ENCODE results near the gene CFD.
"Not testable (repeated sequence)": the region's sequence is repeated elsewhere in the genome, so short reads cannot be mapped to it uniquely, and the experiment has no call there.

Gene CFD

DNA sequence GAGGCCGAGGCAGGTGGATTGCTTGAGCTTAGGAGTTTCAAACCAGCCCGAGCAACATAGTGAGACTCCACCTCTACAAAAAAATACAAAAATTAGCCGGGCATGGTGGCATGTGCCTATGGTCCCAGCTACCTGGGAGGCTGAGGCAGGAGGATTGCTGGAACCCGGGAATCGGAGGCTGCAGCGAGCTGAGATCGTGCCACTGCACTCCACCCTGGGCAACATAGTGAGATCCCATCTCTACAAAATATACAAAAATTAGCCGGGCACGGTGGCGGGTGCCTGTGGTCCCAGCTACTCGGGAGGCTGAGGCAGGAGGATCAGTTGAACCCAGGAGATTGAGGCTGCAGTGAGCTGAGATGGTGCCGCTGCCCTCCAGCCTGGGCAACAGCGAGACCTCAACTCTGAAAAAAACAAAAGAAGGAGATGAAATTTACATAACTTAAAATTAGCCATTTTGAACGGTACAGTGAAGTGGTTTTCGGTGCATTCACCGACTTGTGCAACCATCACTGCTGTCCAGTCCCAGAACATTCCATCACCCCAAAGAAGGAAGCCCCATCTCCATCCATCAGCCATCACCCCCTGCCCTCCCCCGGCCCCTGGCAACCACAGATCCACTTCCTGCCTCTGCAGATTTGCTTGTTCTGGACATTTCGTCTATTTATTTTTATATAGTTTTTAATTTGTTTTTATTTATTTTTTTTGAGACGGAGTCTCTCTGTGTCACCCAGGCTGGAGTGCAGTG is 33.4 kb upstream of the CFD start:
- DNase-seq, result no peak

- DNase-seq, result no peak
These were observed 32.2 kb upstream of the CFD start for GRCh38 chr19:827314-827709.

- no peak for DNase-seq
These were observed 31.6 kb upstream of the CFD start, which contains the start of gene AZU1 for GRCh38 chr19:827710-828321. Gene AZU1, plus strand, starts transcription at chr19:827837. Its CDS starts 10 bp downstream, at chr19:827847.

DNA sequence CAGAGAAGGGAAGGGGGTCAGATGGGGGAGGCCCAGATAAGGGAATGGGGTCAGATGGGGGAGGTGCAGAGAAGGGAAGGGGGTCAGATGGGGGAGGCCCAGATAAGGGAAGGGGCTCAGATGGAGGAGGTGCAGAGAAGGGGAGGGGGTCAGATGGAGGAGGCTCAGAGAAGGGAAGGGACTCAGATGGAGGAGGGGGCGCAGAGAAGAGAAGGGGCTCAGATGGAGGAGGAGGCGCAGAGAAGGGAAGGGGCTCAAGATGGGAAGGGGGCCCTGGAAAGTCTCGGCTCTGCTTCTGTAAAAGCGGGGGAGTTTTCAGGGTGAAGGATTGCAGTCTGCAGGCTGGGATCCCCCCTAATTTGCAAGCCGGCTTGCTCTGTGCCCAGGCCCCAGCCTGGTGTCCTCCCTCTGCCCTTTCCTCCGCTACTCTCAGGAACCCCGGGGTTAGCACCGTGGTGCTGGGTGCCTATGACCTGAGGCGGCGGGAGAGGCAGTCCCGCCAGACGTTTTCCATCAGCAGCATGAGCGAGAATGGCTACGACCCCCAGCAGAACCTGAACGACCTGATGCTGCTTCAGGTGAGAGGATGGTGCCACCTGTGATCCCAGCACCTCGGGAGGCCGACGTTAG is 30.2 kb upstream of the CFD start:
- DNase-seq, result no peak

DNA sequence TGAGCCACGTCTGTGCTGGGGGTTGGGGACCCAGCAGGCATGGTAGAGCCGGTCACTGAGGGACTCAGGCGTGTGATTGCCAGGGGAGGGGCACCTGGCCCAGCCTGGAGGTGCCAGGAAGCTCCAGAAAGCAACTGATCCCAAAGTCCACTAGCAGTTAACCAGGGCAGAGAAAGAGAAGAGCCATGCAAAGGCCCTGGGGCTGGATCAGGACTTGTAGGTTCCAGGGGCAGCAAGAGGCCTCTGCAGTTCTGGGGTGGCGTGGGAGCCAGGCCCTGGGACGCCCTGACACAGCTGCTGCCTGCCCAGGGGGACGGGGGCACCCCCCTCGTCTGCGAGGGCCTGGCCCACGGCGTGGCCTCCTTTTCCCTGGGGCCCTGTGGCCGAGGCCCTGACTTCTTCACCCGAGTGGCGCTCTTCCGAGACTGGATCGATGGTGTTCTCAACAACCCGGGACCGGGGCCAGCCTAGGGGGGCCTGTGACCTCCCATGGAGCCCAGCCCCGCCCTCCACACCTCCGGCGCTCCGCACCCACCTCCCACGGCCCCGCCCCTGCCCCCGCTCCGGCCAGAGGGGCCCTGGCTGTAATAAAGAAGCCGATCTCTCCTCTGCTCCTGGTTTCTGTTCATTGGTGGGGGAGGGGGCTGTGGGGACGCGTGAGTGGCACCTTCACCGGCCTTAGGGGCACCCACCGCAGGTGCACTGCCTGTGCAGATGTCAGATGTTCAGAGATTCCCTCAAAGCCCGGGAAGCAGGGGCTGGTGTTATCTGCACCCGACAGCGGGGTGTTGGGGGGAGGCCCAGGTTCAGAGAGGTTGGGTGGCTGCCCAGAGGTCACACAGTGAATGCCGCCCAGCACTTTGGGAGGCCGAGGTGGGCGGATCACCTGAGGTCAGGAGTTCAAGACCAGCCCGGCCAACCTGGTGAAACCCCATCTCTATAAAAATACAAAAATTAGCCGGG is 27.8 kb upstream of the CFD start:
- no peak for DNase-seq

- DNase-seq, result no peak
These were observed 25.2 kb upstream of the CFD start for GRCh38 chr19:834216-834615.

DNA sequence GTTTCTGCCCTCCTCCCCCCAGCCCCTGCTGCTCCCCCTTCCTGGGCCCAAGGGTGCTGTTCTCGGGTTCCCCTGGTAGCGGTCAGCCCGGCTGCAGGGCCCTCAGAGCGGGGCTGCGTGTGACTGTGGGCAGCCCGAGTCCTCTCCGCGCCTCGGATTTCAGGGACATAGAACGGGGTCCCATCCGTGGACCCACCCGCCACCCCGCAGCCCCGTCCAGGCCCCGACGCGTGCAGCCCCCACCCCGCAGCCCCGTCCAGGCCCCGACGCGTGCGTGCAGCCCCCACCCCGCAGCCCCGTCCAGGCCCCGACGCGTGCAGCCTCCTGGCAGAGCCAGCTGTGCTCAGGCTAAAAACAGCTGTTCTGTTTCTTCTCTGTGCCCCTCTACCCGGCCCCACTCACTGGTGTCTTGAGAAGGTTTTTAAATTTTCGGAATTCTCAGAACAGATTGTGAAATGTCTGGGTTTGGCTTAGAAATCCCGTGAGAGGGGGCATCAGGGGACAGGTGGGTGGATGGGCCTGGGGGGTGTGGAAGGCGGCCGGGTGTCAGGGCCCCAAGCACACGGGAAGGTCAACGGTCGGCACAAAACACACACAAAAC is 24.2 kb upstream of the CFD start:
- DNase-seq, result no peak

DNA sequence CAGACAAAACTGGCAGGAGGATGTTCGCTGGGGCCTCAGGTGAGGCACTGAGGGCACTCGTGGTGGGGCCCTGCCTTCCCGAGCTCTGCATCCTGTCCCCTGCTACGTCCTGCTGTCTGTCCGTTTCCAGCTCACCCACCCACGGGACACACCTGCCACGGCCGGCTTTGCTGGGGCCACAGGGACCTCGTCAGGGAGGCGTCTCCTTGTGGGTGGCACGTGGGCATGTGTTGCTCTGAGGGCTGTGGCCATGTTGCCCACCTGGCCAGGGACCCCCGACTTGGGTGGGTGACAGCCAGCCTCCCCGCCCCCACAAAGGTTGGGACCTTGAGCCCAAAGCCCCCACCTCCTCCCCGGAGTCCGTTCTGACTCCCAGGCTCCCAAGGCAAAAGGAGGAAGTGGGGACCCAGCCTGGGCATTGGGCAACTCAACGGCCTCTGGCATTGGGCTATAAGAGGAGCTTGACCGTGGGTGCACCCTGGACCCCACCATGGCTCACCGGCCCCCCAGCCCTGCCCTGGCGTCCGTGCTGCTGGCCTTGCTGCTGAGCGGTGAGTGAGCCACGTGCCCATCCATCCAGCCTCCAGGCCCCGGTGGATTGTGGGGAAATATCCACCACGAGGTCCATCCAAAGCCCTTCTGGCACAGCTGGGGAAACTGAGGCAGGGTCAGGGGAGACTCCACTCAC is 18.8 kb upstream of the CFD start, which contains the start of gene PRTN3:
PRTN3 (plus strand) TSS at position 481 of the 688 bp plus-strand sequence; CDS start at position 491, 10 bp downstream.
- DNase-seq, result no peak

DNA sequence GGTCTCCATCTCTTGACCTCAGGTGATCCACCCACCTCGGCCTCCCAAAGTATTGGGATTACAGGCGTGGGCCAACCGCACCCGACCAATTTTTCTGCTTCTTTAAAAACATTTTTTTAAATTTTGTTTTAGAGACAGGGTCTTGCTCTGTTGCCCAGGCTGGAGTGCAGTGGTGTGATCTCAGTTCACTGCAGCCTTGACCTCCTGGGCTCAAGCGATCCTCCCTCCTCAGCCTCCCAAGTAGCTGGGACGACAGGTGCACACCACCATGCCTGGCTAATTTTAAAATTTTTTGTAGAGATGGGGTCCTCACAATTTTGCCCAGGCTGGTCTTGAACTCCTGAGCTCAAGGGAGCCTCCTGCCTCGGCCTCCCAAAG is 16.7 kb upstream of the CFD start:
- DNase-seq, result not testable (repeated sequence)

- DNase-seq, result no peak
These were observed 16.2 kb upstream of the CFD start for GRCh38 chr19:843180-843835.

DNA sequence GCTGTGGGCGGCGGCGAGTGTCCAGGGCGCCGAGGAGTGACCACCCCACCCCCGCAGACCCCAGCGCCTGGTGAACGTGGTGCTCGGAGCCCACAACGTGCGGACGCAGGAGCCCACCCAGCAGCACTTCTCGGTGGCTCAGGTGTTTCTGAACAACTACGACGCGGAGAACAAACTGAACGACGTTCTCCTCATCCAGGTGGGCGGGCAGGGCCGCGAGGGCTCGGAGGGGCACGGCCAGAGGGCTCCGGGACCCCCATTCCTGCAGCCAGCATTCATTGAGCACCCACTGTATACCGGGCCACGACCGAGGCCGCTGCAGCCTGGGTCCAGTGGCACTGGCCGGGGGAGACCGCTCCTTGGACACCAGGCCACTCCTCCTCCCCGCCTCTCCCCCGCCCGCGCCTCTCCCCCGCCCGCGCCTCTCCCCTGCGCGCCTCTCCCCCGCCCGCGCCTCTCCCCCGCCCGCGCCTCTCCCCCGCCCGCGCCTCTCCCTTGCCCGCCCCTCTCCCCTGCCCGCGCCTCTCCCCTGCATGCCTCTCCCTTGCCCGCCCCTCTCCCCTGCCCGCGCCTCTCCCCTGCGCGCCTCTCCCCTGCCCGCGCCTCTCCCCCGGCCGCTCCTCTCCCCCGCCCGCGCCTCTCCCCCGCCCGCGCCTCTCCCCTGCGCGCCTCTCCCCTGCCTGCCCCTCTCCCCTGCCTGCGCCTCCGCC is 15.5 kb upstream of the CFD start:
- no peak for DNase-seq

- DNase-seq, result no peak
These were observed 14.9 kb upstream of the CFD start for GRCh38 chr19:844546-844971.

DNA sequence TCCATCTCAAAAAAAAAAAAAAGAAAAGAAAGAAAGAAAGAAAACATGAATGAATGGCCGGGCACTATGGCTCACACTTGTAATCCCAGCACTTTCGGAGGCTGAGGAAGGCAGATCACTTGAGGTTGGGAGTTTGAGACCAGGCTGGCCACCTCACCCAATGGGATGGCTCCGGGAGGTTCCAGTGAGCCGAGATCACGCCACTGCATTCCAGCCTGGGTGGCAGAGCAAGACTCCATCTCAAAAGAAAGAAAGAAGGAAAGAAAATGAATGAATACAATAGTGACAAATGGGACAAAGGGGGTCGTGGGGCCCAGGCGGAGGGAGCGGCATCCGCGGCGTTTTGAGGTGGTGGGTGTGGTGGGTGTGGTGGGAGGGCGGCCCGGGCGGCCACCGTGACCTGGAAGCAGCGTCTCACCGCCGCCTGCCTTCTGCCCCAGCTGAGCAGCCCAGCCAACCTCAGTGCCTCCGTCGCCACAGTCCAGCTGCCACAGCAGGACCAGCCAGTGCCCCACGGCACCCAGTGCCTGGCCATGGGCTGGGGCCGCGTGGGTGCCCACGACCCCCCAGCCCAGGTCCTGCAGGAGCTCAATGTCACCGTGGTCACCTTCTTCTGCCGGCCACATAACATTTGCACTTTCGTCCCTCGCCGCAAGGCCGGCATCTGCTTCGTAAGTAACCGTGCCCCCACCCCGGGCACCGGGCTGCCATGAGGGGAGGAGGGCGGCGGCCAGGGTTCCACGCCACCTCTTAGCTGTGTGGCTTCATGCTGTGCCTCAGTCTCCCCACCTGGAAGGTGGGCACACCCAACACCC is 13.6 kb upstream of the CFD start:
- no peak for DNase-seq

GRCh38 chr19:848386-848921 is 11.0 kb upstream of the CFD start:
- DNase-seq, result no peak

GRCh38 chr19:849195-849594 is 10.3 kb upstream of the CFD start:
- not testable (repeated sequence) for DNase-seq

GRCh38 chr19:850221-850978 is 9.1 kb upstream of the CFD start:
- peak; percentile 88 for DNase-seq

GRCh38 chr19:850979-851335 is 8.5 kb upstream of the CFD start:
- DNase-seq, result no peak

DNA sequence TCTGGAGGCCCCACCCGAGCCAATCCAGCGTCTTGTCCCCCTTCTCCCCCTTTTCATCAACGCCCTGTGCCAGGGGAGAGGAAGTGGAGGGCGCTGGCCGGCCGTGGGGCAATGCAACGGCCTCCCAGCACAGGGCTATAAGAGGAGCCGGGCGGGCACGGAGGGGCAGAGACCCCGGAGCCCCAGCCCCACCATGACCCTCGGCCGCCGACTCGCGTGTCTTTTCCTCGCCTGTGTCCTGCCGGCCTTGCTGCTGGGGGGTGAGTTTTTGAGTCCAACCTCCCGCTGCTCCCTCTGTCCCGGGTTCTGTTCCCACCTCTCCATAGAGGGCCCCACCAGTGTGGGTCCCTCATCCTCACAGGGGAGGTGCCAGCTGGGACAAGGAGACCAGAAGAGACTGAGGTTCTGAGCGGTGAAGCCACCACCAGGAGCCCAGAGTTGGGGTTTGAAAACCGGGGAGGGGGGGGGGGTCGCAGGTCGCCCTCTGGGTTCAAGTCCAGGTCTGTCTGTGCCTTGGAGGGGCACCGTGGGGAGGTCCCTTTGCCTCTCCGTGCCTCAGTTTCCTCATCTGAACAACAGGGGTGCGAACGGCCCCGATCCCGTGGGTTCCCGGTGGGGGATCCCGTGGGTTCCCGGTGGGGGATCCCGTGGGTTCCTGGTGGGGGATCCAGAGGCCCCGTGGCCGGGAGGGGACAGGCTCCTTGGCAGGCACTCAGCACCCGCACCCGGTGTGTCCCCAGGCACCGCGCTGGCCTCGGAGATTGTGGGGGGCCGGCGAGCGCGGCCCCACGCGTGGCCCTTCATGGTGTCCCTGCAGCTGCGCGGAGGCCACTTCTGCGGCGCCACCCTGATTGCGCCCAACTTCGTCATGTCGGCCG is 7.1 kb upstream of the CFD start, which contains the start of gene ELANE:
ELANE (plus strand) TSS at position 168 of the 878 bp plus-strand sequence; CDS start at position 194, 26 bp downstream.
- DNase-seq, result no peak

Data from 8988T (cell line).